ENCODE measurements around the gene EPAS1. TPM values are rescaled to one million over a fixed set of nuclear protein-coding genes. Genes with fewer than 3 reads are reported as not detected.

The EPAS1 gene
- total and polyA plus RNA-seq, 8 donors, result 190 to 962 (median 244) TPM

DNA sequence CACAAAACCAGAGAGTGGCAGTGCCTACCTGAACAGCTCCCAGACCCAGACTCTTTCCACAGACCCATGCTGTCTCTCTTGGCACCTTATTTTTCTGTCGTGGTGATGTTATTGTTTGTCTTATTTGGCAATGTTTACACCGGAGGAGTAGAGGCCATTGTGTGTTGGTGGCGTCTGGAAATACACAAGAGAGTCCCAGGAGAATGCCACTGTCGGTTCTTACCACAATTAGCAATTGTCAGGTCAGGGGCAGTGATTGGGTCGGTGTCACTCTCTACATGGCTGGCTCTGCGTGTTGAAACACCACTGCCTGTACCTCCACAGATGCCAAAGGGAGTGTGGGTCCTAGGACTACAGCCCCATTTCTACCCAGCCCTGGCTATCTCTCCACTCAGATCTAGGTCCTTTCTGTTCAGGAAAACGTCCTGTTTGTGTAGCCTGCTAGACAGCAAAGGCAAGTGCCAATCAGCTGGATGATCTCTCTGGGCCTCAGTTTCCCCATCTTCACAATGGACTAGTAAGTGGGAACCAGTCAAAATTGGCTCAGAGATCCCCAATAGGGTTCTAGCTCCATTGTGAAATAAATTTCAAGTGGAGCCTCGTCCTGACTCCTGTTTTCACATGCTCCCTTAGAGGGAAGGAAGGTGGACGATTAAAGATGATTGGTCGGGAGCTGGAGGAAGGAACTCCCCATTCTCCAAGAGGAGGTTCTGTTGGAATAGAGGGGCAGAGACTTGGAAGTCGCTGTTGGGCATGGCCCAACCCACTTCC, 17.0 kb downstream of the EPAS1 start:
- intact Hi-C loops (cut with DNase I), result no loop called here
- TF ChIP-seq, protein P1, sequence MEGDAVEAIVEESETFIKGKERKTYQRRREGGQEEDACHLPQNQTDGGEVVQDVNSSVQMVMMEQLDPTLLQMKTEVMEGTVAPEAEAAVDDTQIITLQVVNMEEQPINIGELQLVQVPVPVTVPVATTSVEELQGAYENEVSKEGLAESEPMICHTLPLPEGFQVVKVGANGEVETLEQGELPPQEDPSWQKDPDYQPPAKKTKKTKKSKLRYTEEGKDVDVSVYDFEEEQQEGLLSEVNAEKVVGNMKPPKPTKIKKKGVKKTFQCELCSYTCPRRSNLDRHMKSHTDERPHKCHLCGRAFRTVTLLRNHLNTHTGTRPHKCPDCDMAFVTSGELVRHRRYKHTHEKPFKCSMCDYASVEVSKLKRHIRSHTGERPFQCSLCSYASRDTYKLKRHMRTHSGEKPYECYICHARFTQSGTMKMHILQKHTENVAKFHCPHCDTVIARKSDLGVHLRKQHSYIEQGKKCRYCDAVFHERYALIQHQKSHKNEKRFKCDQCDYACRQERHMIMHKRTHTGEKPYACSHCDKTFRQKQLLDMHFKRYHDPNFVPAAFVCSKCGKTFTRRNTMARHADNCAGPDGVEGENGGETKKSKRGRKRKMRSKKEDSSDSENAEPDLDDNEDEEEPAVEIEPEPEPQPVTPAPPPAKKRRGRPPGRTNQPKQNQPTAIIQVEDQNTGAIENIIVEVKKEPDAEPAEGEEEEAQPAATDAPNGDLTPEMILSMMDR (IDR thresholded peaks at IDR 0.05), result no peak
- H3K9me3 ChIP-seq, result no peaks in the 10 kb centered on the region
- H3K4me3 ChIP-seq, result no peak overlapping the region
- no peaks in the 10 kb centered on the region for H3K36me3 ChIP-seq
- DNase-seq (no peak), ATAC-seq (no peak)
- H3K27me3 ChIP-seq, result no peaks in the 10 kb centered on the region
- peaks cover 46 to 93% of the 10 kb centered on the region in 2 donors for H3K4me1 ChIP-seq
- H3K27ac ChIP-seq, result peak overlapping the region; percentile 66 to 82

DNA sequence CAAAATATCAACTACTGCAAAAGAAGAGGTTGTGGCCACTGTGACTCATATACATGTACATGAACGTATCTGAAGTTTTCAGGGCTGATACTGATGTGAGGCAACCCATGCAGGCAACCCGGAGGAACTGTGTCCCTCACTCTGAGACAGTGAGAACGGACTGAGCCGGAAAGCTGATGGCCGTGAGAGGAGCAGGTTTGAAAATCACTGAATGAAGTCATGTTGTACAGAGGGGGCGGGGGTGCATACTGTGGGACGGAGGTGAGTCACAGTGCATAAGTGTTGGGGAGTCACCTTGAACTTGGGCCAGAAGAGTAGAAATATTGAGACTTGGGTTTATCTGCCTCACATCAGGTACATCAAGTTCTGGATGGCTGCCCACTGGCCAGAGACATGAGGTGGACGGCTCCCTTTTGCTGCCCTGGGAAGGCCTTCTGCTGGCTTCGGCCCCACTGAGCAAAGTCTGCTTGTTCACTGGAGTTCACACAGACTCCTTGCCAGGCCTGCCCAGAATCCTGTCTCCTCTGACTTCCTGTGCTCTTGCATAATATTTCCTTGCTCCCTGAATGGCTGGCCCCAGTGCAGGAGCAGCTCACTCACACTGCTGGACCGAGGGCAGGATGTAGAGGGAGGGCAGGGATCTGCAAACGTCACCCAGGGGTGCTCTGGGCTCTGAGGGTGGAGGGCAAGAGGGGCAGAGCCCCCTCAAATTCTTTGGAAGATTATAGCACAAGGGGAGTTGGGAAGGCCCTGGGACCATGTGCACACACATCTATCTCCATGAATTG, 18.1 kb downstream of the EPAS1 start:
- ATAC-seq (peak; percentile 82), DNase-seq (peak in 3 of 4 donors; percentile 81 to 84 (median 83))
- Histone ChIP-seq H3K4me3 (no peak overlapping the region), H3K27me3 (no peaks in the 10 kb centered on the region), H3K27ac (peak overlapping the region; percentile 66 to 82), H3K4me1 (peaks cover 48 to 95% of the 10 kb centered on the region in 2 donors), H3K36me3 (no peaks in the 10 kb centered on the region), H3K9me3 (no peaks in the 10 kb centered on the region)
- intact Hi-C loops (cut with DNase I), result no loop called here
- TF ChIP-seq, protein P1 (IDR thresholded peaks at IDR 0.05), result no peak

DNA sequence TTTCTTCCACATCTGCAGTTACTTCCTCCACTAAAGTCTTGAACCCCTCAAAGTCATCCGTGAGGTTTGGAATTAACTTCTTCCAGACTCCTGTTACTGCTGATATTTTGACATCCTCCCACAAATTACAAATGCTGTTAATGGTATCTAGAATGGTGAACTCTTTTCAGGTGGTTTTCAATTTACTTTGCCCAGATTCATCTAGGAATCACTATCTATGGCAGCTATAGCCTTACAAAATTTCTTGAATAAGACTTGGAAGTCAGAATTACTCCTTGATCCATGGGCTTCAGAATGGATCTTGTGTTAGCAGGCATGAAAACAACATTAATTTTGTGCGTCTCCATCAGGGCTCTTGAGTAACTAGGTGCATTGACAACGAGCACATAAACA, 19.9 kb downstream of the EPAS1 start:
- ATAC-seq (no peak), DNase-seq (no peak)
- Histone ChIP-seq H3K9me3 (no peaks in the 10 kb centered on the region), H3K27me3 (no peaks in the 10 kb centered on the region), H3K4me1 (peaks cover 39 to 95% of the 10 kb centered on the region in 2 donors), H3K4me3 (no peak overlapping the region), H3K27ac (peak overlapping the region; percentile 40 to 66), H3K36me3 (no peaks in the 10 kb centered on the region)
- intact Hi-C loops (cut with DNase I), result no loop called here
- TF ChIP-seq, protein P1 (IDR thresholded peaks at IDR 0.05), result no peak

DNA sequence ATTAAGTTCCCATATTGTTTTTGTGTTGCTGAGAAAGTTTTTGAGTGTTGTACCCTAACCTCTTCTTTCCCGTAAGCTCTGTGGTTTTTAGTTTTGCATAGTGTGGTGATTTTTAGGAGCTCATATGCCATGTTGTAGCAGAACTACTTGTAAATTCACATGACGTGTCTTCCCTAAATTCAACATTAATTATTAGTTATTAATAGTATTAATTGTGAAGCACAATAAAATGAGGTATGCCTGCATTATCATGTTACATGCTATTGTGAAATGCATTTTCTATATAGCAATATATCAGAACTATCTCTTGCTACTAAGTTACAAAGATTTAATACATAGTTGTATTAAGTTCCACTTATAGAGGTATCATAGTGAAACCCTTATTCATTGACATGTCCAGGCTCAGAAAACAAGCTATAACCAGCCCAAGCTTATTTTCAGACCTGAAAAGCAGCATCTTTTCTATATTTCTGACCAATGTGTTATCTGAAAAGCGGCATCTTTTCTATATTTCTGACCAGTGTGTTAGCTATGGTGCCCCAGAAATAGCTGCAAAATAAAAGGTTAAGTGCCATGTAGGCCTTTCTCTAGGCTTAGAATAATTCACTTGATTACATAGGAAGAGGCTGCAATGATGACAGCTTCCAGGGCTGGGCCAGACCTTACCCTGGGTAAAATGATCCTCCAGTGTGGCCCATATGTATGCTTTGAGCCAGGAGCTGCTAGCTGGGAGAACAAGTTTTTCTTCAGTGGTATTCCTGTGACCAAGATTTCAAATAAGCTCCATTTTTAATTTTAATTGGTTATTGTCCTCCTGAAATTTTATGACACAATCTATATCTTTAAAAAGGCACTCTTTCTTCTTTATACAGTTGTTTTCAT, 21.6 kb downstream of the EPAS1 start:
- no peak for DNase-seq
- H3K4me3 ChIP-seq, result no peak overlapping the region
- intact Hi-C loops (cut with DNase I), result no loop called here
- H3K9me3 ChIP-seq, result no peaks in the 10 kb centered on the region
- H3K4me1 ChIP-seq, result peaks cover 29 to 95% of the 10 kb centered on the region in 2 donors
- TF ChIP-seq, protein P1 (IDR thresholded peaks at IDR 0.05), result no peak
- H3K27me3 ChIP-seq, result no peaks in the 10 kb centered on the region
- ATAC-seq, result no peak
- H3K36me3 ChIP-seq, result no peaks in the 10 kb centered on the region
- H3K27ac ChIP-seq, result peak overlapping the region; percentile 65 to 70
